NB4 (cell line): Measurements from ENCODE around the gene EEF1A2.
"Not testable (repeated sequence)": the region's sequence is repeated elsewhere in the genome, so short reads cannot be mapped to it uniquely, and the experiment has no call there.

ENCODE experiments used
- DNase-seq: peaks from one replicate; pipeline ENCODE4 v3.0.0; 2010; ENCODE audit warnings: low read depth
- H3K4me3 ChIP-seq: one replicate; pipeline ENCODE4 v1.5.1; 2011; ENCODE audit warnings: mild to moderate bottlenecking, low read depth, low read length, moderate library complexity
- MAX ChIP-seq: IDR thresholded peaks from 2 replicates; pipeline ENCODE4 v1.6.1; 2011; ENCODE audit warnings: low read depth, low read length
- MYC ChIP-seq: IDR thresholded peaks from 2 replicates; pipeline ENCODE4 v1.6.1; 2011; ENCODE audit warnings: low read depth, low read length
- POLR2A ChIP-seq: IDR thresholded peaks from 2 replicates; pipeline ENCODE4 v1.6.1; 2011; ENCODE audit warnings: mild to moderate bottlenecking; ENCODE audit not compliant: insufficient read length; ENCODE audit errors: extremely low read depth
- TF ChIP-seq, protein P1 (sequence below): IDR thresholded peaks from one replicate; pipeline ENCODE4 v1.5.1; 2012; ENCODE audit warnings: low read depth, low read length

Gene EEF1A2

DNA sequence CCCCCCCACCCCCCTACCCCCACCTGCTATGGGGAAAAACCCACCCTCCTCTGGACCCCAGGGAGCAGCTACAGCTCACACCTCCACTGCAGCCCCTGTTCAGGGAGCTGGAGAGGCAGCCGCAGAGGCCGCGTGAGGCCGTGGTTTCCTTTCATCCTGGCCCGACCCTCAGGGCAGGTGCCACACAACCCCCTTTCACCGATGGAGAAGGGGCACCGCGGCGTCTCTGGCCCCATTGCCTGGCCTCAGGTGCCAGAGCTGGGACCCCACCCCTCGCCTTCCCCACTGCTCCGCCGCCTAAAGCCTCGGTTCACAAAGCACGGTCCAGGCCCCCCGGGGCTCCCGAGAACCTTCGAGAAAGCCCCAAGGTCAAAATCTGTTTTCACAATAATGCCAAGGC is 14.6 kb downstream of the EEF1A2 start:
- TF ChIP-seq MAX = no peak
- TF ChIP-seq, protein P1, sequence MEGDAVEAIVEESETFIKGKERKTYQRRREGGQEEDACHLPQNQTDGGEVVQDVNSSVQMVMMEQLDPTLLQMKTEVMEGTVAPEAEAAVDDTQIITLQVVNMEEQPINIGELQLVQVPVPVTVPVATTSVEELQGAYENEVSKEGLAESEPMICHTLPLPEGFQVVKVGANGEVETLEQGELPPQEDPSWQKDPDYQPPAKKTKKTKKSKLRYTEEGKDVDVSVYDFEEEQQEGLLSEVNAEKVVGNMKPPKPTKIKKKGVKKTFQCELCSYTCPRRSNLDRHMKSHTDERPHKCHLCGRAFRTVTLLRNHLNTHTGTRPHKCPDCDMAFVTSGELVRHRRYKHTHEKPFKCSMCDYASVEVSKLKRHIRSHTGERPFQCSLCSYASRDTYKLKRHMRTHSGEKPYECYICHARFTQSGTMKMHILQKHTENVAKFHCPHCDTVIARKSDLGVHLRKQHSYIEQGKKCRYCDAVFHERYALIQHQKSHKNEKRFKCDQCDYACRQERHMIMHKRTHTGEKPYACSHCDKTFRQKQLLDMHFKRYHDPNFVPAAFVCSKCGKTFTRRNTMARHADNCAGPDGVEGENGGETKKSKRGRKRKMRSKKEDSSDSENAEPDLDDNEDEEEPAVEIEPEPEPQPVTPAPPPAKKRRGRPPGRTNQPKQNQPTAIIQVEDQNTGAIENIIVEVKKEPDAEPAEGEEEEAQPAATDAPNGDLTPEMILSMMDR = no peak
- TF ChIP-seq POLR2A = no peak
- no peak for TF ChIP-seq MYC
- DNase-seq = no peak
- no peak overlapping the region for H3K4me3 ChIP-seq

- DNase-seq = no peak
- H3K4me3 ChIP-seq = no peak overlapping the region
- TF ChIP-seq, protein P1 = no peak
- no peak for TF ChIP-seq MAX
- no peak for TF ChIP-seq POLR2A
- TF ChIP-seq MYC = no peak
Measured at GRCh38 chr20:63483834-63484233, 15.0 kb downstream of the EEF1A2 start.

DNA sequence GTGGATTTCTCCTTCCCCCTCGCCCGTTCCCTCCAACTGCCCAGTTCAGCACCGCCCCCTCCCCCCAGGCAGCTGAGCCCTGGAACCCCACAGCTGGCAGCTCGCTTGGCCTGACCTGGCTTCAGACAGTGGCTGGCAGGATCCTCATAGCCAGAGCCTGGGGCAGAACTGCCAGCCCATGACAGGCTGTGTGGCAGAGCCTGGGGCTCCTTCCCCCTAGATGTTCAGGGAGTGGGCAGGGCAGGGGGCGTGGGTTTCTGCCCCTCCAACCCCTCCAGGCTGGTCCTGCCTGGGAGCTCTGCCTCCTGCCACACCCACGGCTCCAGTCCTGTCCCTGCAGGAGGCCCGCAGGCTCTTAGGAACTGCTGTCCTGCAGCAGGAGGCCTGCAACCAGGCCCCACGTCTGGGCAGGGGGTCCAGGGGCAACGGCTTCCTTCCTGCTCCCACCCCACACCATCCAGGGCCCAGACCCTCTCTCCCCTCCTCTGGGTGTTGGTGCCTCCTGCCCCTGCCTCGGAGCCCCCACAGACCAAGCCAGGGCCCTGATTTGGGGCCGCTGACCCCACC is 16.8 kb downstream of the EEF1A2 start:
- no peak for DNase-seq
- TF ChIP-seq MYC (no peak), POLR2A (no peak), MAX (no peak)
- TF ChIP-seq, protein P1 = no peak
- H3K4me3 ChIP-seq = no peak overlapping the region

DNA sequence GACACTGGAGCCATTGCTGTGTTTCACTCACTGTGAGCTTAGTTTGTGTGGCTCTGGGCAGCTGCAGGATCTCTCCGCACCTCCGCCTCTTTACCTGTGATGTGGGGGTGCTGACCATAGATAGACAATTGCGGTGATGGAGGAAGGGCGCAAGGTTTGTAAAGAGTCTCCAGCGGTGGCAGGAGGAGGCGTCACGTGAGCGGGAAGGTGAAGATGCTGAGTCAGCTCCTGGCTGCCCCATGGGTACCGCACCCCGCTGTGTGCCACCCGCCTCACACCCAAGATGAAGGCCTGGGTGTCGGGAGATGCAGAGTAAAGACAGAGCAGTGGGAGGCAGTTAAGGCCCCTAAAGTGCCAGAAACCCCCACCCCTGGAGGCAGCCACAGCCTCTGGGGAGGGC is 17.4 kb downstream of the EEF1A2 start:
- H3K4me3 ChIP-seq = no peak overlapping the region
- TF ChIP-seq, protein P1 = no peak
- TF ChIP-seq MYC (no peak), POLR2A (no peak), MAX (no peak)
- DNase-seq = no peak

DNA sequence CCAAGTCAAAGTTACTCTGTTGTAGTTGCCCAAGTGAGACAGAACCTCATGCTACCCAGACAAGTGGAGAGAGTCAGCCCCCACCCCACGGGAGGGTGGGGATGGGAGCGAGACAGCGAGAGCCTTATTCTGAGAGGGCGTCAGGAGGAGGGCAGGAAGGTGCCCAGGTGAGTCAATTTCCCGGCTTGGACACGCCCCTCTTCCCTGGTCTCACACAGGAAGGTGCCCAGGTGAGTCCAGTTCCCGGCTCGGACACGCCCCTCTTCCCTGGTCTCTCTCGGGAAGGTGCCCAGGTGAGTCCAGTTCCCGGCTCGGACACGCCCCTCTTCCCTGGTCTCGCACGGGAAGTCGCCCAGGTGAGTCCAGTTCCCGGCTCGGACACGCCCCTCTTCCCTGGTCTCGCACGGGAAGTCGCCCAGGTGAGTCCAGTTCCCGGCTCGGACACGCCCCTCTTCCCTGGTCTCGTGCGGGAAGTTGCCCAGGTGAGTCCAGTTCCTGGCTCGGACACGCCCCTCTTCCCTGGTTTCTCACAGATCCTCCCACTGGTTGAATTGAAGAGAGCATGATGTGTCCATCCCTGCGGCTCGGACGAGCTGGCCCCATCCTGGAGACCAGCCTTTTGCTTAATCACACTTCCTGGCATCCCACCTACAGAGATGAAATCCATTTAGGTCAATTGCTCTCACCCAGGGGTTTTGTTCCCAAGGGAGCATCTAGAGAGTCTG is 19.0 kb downstream of the EEF1A2 start:
- DNase-seq, H3K4me3 ChIP-seq: not testable (repeated sequence)

DNA sequence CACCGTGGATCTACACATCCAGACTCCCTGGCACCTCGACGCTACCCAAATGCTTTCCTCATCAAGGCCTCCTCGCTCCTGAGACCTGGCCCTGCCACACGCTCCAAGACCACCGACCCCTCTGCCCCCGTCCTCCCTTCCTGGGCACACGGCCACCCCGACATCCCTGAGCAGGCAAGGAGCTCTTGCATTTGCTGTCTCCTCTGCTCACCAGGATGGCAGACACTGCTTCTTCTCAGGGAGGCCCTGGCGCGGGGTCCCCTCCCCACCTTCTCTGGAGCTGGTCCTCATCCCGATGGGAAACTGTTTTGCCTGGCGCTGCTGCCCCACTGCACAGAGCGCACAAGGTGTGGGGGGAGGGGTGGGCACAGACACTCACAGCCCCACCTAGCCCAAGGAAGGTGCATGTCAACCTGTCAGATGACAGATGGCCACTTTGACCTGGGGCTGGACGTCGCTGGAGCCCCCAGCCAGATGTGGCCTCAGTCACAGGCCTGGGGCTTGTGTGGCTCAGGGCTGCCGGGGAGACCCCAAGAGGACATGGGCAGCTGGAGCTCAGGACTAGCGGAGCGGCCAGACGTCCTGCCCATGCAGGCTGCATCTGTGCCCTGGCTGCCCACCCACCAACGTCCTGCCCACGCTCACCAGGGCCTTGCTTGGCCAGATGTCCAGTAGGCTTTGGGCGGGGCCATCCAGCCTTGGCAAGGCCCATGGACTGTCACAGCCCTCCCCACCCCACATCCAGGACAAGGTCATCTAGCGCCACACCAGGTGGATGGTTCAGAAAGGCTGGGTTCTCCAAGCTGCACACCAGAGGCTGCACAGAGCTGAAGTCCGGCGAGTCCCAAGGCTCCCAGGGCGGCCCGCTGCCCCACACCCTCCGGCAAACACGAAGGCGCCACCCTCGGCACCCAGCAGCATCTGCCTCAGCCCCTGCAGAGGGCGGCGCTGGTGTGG is 20.3 kb downstream of the EEF1A2 start:
- DNase-seq = no peak
- no peak for TF ChIP-seq MAX
- TF ChIP-seq, protein P1 = no peak
- no peak for TF ChIP-seq POLR2A
- no peak for TF ChIP-seq MYC
- H3K4me3 ChIP-seq = no peak overlapping the region
